ENCODE measurements around the gene TEX55. TPM values are rescaled to one million over a fixed set of nuclear protein-coding genes. Genes with fewer than 3 reads are reported as not detected.
"Not testable (repeated sequence)": the region's sequence is repeated elsewhere in the genome, so short reads cannot be mapped to it uniquely, and the experiment has no call there.

Gene TEX55
- total and polyA plus RNA-seq, 12 donors: not detected

DNA sequence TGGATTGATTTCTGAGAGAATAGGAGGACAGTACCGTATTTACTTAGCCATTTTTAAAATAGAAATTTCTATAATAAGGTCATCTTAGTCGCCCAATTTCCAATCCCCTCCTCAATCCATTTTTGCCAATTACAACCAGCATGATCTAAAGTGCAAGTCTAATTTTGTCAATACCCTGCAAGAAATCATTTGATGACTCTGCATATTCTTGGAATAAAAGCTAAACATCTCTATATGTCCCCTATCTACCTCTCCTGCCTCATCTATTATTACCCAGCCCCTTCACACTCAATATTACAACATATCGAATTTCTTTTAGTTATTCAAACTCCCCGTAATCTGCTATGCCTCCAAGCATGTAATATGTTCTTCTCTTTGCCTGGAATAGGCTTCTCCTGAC lies 41.9 kb upstream of the TEX55 start:
- Histone ChIP-seq H3K4me3 (no peak overlapping the region), H3K4me1 (replicated peaks in 1 of 2) (no peaks in the 10 kb centered on the region), H3K27me3 (no peaks in the 10 kb centered on the region), H3K36me3 (replicated peaks in 1 of 2) (no peaks in the 10 kb centered on the region), H3K27ac (no peak overlapping the region), H3K9me3 (replicated peaks in 1 of 3) (no peaks in the 10 kb centered on the region)
- WGBS, 4 donors: 72 to 86% (median 79%) methylated on average over 4 of the region's 4 CpGs
- TF ChIP-seq, protein P1, sequence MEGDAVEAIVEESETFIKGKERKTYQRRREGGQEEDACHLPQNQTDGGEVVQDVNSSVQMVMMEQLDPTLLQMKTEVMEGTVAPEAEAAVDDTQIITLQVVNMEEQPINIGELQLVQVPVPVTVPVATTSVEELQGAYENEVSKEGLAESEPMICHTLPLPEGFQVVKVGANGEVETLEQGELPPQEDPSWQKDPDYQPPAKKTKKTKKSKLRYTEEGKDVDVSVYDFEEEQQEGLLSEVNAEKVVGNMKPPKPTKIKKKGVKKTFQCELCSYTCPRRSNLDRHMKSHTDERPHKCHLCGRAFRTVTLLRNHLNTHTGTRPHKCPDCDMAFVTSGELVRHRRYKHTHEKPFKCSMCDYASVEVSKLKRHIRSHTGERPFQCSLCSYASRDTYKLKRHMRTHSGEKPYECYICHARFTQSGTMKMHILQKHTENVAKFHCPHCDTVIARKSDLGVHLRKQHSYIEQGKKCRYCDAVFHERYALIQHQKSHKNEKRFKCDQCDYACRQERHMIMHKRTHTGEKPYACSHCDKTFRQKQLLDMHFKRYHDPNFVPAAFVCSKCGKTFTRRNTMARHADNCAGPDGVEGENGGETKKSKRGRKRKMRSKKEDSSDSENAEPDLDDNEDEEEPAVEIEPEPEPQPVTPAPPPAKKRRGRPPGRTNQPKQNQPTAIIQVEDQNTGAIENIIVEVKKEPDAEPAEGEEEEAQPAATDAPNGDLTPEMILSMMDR (IDR thresholded peaks at IDR 0.05): no peak
- no peak for TF ChIP-seq POLR2A (IDR thresholded peaks at IDR 0.05)
- DNase-seq: no peak
- intact Hi-C loops (cut with DNase I): no loop called here

DNA sequence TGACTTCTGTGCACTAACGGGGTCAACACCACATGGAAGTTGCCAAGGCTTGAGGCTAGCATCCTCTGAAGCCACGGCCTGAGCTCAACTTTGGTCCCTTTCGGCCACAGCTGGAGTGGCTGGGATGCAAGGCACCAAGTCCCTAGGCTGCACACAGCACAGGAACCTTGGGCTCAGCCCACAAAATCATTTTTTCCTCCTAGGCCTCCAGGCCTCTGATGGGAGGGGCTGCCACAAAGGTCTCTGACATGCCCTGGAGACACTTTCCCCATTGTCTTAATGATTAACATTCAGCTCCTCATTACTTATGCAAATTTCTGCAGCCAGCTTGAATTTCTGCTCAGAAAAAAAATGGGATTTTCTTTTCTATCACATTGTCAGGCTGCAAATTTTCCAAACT lies 27.6 kb upstream of the TEX55 start:
- DNase-seq; intact Hi-C loops (cut with DNase I); H3K4me1 ChIP-seq (replicated peaks in 1 of 2); H3K9me3 ChIP-seq (replicated peaks in 1 of 3); H3K27me3 ChIP-seq; H3K27ac ChIP-seq; H3K36me3 ChIP-seq (replicated peaks in 1 of 2); H3K4me3 ChIP-seq: not testable (repeated sequence)
- WGBS, 4 donors: 56 to 66% (median 62%) methylated on average over 3 of the region's 3 CpGs

DNA sequence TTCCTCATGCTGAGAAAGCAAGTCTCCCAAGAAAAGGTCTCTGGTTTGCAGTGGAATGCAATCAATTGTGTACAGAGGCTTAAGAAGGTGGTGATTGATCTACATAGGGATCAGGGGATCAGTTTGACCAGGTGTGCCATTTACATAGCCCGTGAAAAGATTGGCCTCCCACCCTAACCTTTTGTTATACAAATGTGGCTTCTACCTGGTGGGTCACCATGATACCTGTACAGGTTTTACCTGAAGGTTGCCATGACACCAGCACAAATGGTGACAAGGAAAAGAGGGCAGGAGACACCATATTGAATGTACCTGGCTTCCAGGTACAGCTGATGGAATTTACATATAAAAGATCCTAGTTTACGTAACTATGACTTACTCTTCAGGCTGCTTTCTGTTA lies 25.5 kb upstream of the TEX55 start:
- no peak overlapping the region for H3K4me3 ChIP-seq
- intact Hi-C loops (cut with DNase I): no loop called here
- TF ChIP-seq, protein P1 (IDR thresholded peaks at IDR 0.05): no peak
- no peak for TF ChIP-seq POLR2A (IDR thresholded peaks at IDR 0.05)
- no peaks in the 10 kb centered on the region for H3K4me1 ChIP-seq (replicated peaks in 1 of 2)
- H3K36me3 ChIP-seq (replicated peaks in 1 of 2): no peaks in the 10 kb centered on the region
- no peak overlapping the region for H3K27ac ChIP-seq
- no peaks in the 10 kb centered on the region for H3K9me3 ChIP-seq (replicated peaks in 1 of 3)
- WGBS, 4 donors: 69 to 91% (median 80%) methylated on average over 2 of the region's 2 CpGs
- no peaks in the 10 kb centered on the region for H3K27me3 ChIP-seq
- DNase-seq: no peak

DNA sequence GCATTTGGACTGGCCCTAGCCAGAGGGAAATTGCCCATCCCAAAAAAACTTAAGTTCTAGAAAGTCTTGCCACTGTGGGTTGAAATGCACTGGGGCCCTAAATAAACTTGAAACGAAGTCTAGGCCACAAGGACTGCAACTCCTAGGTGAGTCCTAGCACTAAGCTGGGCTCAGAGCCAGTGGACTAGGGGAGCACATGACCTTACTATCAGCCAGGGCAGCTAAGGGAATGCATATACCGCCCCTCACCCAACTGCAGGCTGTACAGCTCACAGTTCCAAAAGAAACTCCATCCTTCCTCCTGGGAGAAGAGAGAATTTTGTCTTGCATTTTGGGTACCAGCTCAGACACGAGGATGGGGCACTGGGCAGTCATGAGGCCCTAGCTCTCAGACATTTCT lies 23.6 kb upstream of the TEX55 start:
- Histone ChIP-seq H3K4me3 (no peak overlapping the region), H3K27me3 (no peaks in the 10 kb centered on the region), H3K4me1 (replicated peaks in 1 of 2) (no peaks in the 10 kb centered on the region), H3K27ac (no peak overlapping the region), H3K36me3 (replicated peaks in 1 of 2) (no peaks in the 10 kb centered on the region), H3K9me3 (replicated peaks in 1 of 3) (no peaks in the 10 kb centered on the region)
- 47 to 83% (median 49%) methylated on average over 1 to 3 of the region's 3 CpGs for WGBS, 4 donors
- TF ChIP-seq, protein P1 (IDR thresholded peaks at IDR 0.05): no peak
- TF ChIP-seq POLR2A (IDR thresholded peaks at IDR 0.05): no peak
- DNase-seq: no peak
- intact Hi-C loops (cut with DNase I): no loop called here

DNA sequence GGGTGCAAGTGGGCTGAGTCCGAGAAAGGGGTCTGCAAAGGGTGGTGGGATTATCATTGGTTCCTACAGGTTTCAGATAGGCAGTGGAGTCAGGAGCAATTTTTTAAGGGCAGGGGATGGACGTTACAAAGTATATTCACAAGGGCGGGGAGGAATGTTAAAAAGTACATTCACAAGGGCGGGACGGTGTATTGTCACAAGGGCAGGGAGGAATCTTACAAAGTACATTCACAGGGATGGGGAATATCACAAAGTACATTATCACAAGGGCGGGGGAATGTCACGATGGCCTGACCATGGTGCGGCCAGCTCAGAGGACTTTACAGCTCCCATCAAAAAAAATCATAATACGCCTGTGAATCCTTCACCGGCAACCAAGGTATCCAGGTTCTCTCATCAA lies 20.6 kb upstream of the TEX55 start:
- Histone ChIP-seq H3K4me3 (no peak overlapping the region), H3K9me3 (replicated peaks in 1 of 3) (no peaks in the 10 kb centered on the region), H3K27me3 (no peaks in the 10 kb centered on the region), H3K27ac (no peak overlapping the region), H3K4me1 (replicated peaks in 1 of 2) (no peaks in the 10 kb centered on the region), H3K36me3 (replicated peaks in 1 of 2) (no peaks in the 10 kb centered on the region)
- TF ChIP-seq, protein P1 (IDR thresholded peaks at IDR 0.05): no peak
- no peak for TF ChIP-seq POLR2A (IDR thresholded peaks at IDR 0.05)
- intact Hi-C loops (cut with DNase I): no loop called here
- 88 to 92% (median 91%) methylated on average over 10 of the region's 10 CpGs for WGBS, 4 donors
- no peak for DNase-seq
